AG09309 (cell line): ENCODE results near the gene FILIP1.
A peak's percentile ranks its signal among the peaks of the same experiment; 100 is the strongest.

Experiments used
- DNase-seq: peaks from one replicate; pipeline ENCODE4 v3.0.0-alpha.2; 2010; ENCODE audit warnings: low read depth
- H3K4me3 ChIP-seq: 2 replicates; pipeline ENCODE4 v1.5.1; 2011; ENCODE audit warnings: mild to moderate bottlenecking, low read depth, low read length, moderate library complexity; ENCODE audit not compliant: control insufficient read depth
- CTCF ChIP-seq: IDR thresholded peaks from 2 replicates; pipeline ENCODE4 v1.5.1; 2011; ENCODE audit warnings: mild to moderate bottlenecking, low read depth, low read length, inconsistent platforms; ENCODE audit not compliant: insufficient read depth, control insufficient read depth; ENCODE audit errors: missing control alignments

The FILIP1 gene

GRCh38 chr6:75326557-75327258 lies 166.9 kb downstream of the FILIP1 start:
- no peak overlapping the region for H3K4me3 ChIP-seq
- no peak for DNase-seq
- no peak for TF ChIP-seq CTCF

- no peak for DNase-seq
- TF ChIP-seq CTCF: no peak
- H3K4me3 ChIP-seq: no peak overlapping the region
Measured at GRCh38 chr6:75318900-75319299, 174.7 kb downstream of the FILIP1 start.

- no peak for TF ChIP-seq CTCF
- no peak overlapping the region for H3K4me3 ChIP-seq
- peak; percentile 52 for DNase-seq
Measured at GRCh38 chr6:75317503-75318206, 175.9 kb downstream of the FILIP1 start.

GRCh38 chr6:75315978-75316377 lies 177.6 kb downstream of the FILIP1 start:
- H3K4me3 ChIP-seq: no peak overlapping the region
- no peak for TF ChIP-seq CTCF
- no peak for DNase-seq

- DNase-seq: no peak
- no peak overlapping the region for H3K4me3 ChIP-seq
- no peak for TF ChIP-seq CTCF
Measured at GRCh38 chr6:75308250-75308988, 185.2 kb downstream of the FILIP1 start.

- no peak for DNase-seq
- TF ChIP-seq CTCF: no peak
- H3K4me3 ChIP-seq: no peak overlapping the region
Measured at GRCh38 chr6:75307364-75308004, 186.1 kb downstream of the FILIP1 start.
